MCF 10A (cell line): ENCODE results near the gene ASPG. TPM values are rescaled to one million over a fixed set of nuclear protein-coding genes. Genes with fewer than 3 reads are reported as not detected.

Source experiments
- BruUV-seq: library from RNA; stranded (reverse); fragments of 400-500 nt; replicated peaks from 2 replicates; lab custom pipeline; 2021; lab: Mats Ljungman, UMichigan
- CTCF ChIA-PET: fragments of 300-600 bp; sonication (Branson Sonifier 250); formaldehyde crosslinking; extraction: SDS; loops from one replicate; lab custom pipeline; 2021; ENCODE audit warnings: antibody characterized with exemption, inconsistent platforms; lab: Yijun Ruan, JAX
- POLR2A ChIA-PET: fragments of 300-600, 350-650 bp; sonication (Branson Sonifier 250); formaldehyde crosslinking; extraction: SDS; loops from one replicate; lab custom pipeline; 2020; ENCODE audit warnings: antibody characterized with exemption, inconsistent platforms; lab: Yijun Ruan, JAX
- DNase-seq: peaks from one replicate; pipeline ENCODE4 v3.0.0-alpha.2; 2018; ENCODE audit not compliant: unreplicated experiment
- H3K27ac Mint-ChIP-seq: one replicate; pipeline ENCODE4 v1.8.0; 2022; ENCODE audit warnings: mild to moderate bottlenecking, low read depth, mixed read lengths; ENCODE audit not compliant: unreplicated experiment
- H3K27me3 Mint-ChIP-seq: one replicate; pipeline ENCODE4 v1.8.0; 2022; ENCODE audit warnings: mixed read lengths; ENCODE audit not compliant: insufficient read depth, unreplicated experiment
- H3K36me3 Mint-ChIP-seq: one replicate; pipeline ENCODE4 v1.8.0; 2022; ENCODE audit warnings: mild to moderate bottlenecking, moderate library complexity, mixed read lengths; ENCODE audit not compliant: insufficient read depth, unreplicated experiment
- H3K4me1 Mint-ChIP-seq: one replicate; pipeline ENCODE4 v1.8.0; 2022; ENCODE audit warnings: mixed read lengths; ENCODE audit not compliant: insufficient read depth, unreplicated experiment
- H3K4me3 Mint-ChIP-seq: one replicate; pipeline ENCODE4 v1.8.0; 2022; ENCODE audit warnings: mild to moderate bottlenecking, moderate library complexity, mixed read lengths; ENCODE audit not compliant: unreplicated experiment
- H3K9me3 Mint-ChIP-seq: one replicate; pipeline ENCODE4 v1.8.0; 2022; ENCODE audit warnings: mixed read lengths; ENCODE audit not compliant: unreplicated experiment
- intact Hi-C: fragments of 100-400 bp; cut with micrococcal nuclease; formaldehyde crosslinking; loops from 2 replicates; pipeline ENCODE4 v1.14.1; 2022
- total RNA-seq: library from RNA; stranded (reverse); gene quantifications from 2 replicates; pipeline ENCODE4 v1.2.3, GENCODE V29; 2022
- TF ChIP-seq, protein P1 (sequence below): fragments of 200-600 bp; IDR thresholded peaks from one replicate; pipeline ENCODE4 v1.8.0; 2022; ENCODE audit warnings: antibody characterized with exemption, mild to moderate bottlenecking; ENCODE audit not compliant: unreplicated experiment

ASPG gene
- total RNA-seq, 1 experiment from 2014 or later: 0.12 TPM

- ChIA-PET POLR2A (no interaction called here), CTCF (interaction anchor here (0.8 to 1.0 kb wide), 3 partner anchors 9 to 25 kb away, joined by 3 to 4 read pairs (median 3); no protein-coding TSS in a partner anchor)
- no peak overlapping the region for H3K4me3 Mint-ChIP-seq
- no peaks in the 10 kb centered on the region for H3K27me3 Mint-ChIP-seq
- H3K9me3 Mint-ChIP-seq: no peaks in the 10 kb centered on the region
- TF ChIP-seq, protein P1, sequence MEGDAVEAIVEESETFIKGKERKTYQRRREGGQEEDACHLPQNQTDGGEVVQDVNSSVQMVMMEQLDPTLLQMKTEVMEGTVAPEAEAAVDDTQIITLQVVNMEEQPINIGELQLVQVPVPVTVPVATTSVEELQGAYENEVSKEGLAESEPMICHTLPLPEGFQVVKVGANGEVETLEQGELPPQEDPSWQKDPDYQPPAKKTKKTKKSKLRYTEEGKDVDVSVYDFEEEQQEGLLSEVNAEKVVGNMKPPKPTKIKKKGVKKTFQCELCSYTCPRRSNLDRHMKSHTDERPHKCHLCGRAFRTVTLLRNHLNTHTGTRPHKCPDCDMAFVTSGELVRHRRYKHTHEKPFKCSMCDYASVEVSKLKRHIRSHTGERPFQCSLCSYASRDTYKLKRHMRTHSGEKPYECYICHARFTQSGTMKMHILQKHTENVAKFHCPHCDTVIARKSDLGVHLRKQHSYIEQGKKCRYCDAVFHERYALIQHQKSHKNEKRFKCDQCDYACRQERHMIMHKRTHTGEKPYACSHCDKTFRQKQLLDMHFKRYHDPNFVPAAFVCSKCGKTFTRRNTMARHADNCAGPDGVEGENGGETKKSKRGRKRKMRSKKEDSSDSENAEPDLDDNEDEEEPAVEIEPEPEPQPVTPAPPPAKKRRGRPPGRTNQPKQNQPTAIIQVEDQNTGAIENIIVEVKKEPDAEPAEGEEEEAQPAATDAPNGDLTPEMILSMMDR: no peak
- no peak overlapping the region for H3K27ac Mint-ChIP-seq
- no peaks in the 10 kb centered on the region for H3K36me3 Mint-ChIP-seq
- peaks cover 5% of the 10 kb centered on the region for H3K4me1 Mint-ChIP-seq
- no peak for DNase-seq
- BruUV-seq: no TSS peak
- intact Hi-C loops: no loop called here
Measured at GRCh38 chr14:104105071-104105821, 19.7 kb downstream of the ASPG start.

GRCh38 chr14:104105822-104106470, 20.4 kb downstream of the ASPG start:
- BruUV-seq: no TSS peak
- H3K36me3 Mint-ChIP-seq: no peaks in the 10 kb centered on the region
- no peak for DNase-seq
- CTCF ChIA-PET: interaction anchor here (0.8 to 1.1 kb wide), 2 partner anchors 10 to 28 kb away, joined by 3 to 4 read pairs; no protein-coding TSS in a partner anchor
- POLR2A ChIA-PET: no interaction called here
- TF ChIP-seq, protein P1: no peak
- H3K4me1 Mint-ChIP-seq: no peaks in the 10 kb centered on the region
- intact Hi-C loops: no loop called here
- no peaks in the 10 kb centered on the region for H3K9me3 Mint-ChIP-seq
- no peak overlapping the region for H3K4me3 Mint-ChIP-seq
- no peak overlapping the region for H3K27ac Mint-ChIP-seq
- H3K27me3 Mint-ChIP-seq: no peaks in the 10 kb centered on the region

DNA sequence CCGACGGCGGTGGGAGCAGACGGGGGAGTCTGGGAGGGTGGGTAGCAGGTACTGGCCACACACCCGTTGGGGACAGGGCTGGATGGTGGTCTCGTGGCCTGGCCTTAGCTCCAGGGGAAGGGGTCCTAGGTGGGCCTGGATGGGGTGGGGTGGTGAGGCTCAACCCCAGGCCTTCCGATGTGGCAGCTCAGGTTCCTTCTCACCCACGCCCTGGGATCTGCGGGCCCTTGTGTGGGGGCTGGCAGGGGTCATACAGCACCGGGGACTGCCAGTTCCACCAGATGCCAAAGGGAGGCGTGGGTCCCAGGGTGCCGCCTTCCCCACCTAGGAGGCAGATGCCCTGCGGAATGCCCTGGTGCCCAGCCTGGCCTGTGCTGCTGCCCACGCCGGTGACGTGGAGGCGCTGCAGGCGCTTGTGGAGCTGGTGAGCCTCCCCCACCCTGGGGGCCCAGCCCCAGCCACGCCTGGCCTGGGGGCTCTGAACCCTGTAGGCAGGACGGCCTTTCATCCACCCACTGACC, 21.0 kb downstream of the ASPG start:
- POLR2A ChIA-PET: no interaction called here
- TF ChIP-seq, protein P1: no peak
- Mint-ChIP-seq H3K9me3 (no peaks in the 10 kb centered on the region), H3K4me1 (no peaks in the 10 kb centered on the region), H3K27me3 (no peaks in the 10 kb centered on the region), H3K4me3 (no peak overlapping the region), H3K27ac (no peak overlapping the region), H3K36me3 (no peaks in the 10 kb centered on the region)
- intact Hi-C loops: no loop called here
- CTCF ChIA-PET: interaction anchor here (1.1 kb wide), 1 partner anchor 29 kb away, joined by 3 read pairs; no protein-coding TSS in a partner anchor
- no peak for DNase-seq
- BruUV-seq: no TSS peak

DNA sequence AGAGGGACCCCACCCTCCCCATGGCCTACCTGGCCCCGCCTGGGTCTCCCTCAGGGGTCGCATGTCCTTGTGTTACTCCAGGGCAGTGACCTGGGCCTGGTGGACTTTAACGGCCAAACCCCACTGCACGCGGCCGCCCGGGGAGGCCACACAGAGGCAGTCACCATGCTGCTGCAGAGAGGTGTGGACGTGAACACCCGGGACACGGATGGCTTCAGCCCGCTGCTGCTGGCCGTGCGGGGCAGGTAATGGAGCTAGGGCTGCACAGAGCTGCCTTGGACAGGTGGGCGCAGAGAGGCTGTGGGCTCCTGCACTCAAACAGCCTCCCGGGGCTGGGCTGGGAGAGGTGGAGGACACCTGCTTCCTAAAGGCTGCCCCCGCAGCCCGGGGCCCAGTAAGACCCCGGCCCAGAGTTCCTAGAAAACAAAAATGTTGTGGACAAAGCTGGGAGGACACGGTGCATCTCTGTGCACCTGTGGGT, 21.6 kb downstream of the ASPG start:
- no peak overlapping the region for H3K4me3 Mint-ChIP-seq
- intact Hi-C loops: no loop called here
- no TSS peak for BruUV-seq
- no peaks in the 10 kb centered on the region for H3K4me1 Mint-ChIP-seq
- H3K27me3 Mint-ChIP-seq: no peaks in the 10 kb centered on the region
- ChIA-PET POLR2A (no interaction called here), CTCF (interaction anchor here (1.1 kb wide), 1 partner anchor 30 kb away, joined by 3 read pairs; no protein-coding TSS in a partner anchor)
- no peak overlapping the region for H3K27ac Mint-ChIP-seq
- TF ChIP-seq, protein P1: no peak
- no peak for DNase-seq
- H3K36me3 Mint-ChIP-seq: no peaks in the 10 kb centered on the region
- no peaks in the 10 kb centered on the region for H3K9me3 Mint-ChIP-seq
